Keratinocyte (primary cell): Measurements from ENCODE around the gene PAPPA2.

Experiments
- EZH2 ChIP-seq: IDR thresholded peaks from one replicate; pipeline ENCODE4 v1.6.1; 2012; ENCODE audit warnings: inconsistent platforms, mild to moderate bottlenecking, low read length, moderate library complexity
- TF ChIP-seq, protein P1 (sequence below), 3 experiments: IDR thresholded peaks in 1 of 3; conservative IDR thresholded peaks in 1 of 3; optimal IDR thresholded peaks in 1 of 3; 2 replicates in 2 of 3; 3 replicates in 1 of 3; pipeline versions ENCODE3 to v1.5.1; 2011; ENCODE audit warnings: low read length in 3 of 3, mild to moderate bottlenecking in 3 of 3, moderate library complexity in 2 of 3, control low read depth in 1 of 3, inconsistent platforms in 1 of 3; ENCODE audit not compliant: insufficient read depth in 2 of 3; ENCODE audit errors: extremely low read depth in 1 of 3

DNA sequence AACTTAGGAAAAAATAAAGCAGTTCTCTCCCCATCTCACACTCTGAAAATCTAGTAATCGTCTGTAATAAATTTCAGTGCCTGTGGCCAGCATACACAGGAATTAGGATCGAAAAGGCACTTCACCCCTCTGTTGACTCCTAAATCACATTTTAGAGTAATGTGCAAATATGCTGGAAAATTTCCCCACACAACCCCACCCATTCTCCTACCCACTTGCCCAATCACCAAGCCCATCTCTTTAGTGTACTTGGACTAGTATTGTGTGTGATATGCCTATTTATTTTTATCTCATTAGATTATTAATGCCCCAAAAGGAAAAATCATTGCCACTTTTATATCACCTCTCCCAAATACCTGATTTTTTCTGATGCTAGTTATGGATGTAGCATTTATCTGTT is 378.3 kb downstream of the PAPPA2 start:
- TF ChIP-seq, protein P1, sequence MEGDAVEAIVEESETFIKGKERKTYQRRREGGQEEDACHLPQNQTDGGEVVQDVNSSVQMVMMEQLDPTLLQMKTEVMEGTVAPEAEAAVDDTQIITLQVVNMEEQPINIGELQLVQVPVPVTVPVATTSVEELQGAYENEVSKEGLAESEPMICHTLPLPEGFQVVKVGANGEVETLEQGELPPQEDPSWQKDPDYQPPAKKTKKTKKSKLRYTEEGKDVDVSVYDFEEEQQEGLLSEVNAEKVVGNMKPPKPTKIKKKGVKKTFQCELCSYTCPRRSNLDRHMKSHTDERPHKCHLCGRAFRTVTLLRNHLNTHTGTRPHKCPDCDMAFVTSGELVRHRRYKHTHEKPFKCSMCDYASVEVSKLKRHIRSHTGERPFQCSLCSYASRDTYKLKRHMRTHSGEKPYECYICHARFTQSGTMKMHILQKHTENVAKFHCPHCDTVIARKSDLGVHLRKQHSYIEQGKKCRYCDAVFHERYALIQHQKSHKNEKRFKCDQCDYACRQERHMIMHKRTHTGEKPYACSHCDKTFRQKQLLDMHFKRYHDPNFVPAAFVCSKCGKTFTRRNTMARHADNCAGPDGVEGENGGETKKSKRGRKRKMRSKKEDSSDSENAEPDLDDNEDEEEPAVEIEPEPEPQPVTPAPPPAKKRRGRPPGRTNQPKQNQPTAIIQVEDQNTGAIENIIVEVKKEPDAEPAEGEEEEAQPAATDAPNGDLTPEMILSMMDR (optimal IDR thresholded peaks at IDR 0.05 in 1 of 3, IDR thresholded peaks at IDR 0.05 in 1 of 3, conservative IDR thresholded peaks at IDR 0.05 in 1 of 3; ENCODE audit: extremely low read depth in 1 of 3, insufficient read depth in 2 of 3, low read length in 3 of 3) = no peak
- TF ChIP-seq EZH2 = no peak
